Measurements from ENCODE around the gene ARID5B.

Gene ARID5B

GRCh38 chr10:62068464-62068863 is 167.0 kb downstream of the ARID5B start:
- in situ Hi-C loops (cut with HindIII; ENCODE audit: low sequenced_read_pairs): no loop called here

GRCh38 chr10:62069452-62070178 is 168.1 kb downstream of the ARID5B start:
- in situ Hi-C loops (cut with HindIII; ENCODE audit: low sequenced_read_pairs): no loop called here

GRCh38 chr10:62071846-62072281 is 170.4 kb downstream of the ARID5B start:
- in situ Hi-C loops (cut with HindIII; ENCODE audit: low sequenced_read_pairs): no loop called here

GRCh38 chr10:62072901-62073300 is 171.4 kb downstream of the ARID5B start:
- in situ Hi-C loops (cut with HindIII; ENCODE audit: low sequenced_read_pairs): no loop called here

- in situ Hi-C loops (cut with HindIII; ENCODE audit: low sequenced_read_pairs): no loop called here
Measured at GRCh38 chr10:62073429-62073828, 171.9 kb downstream of the ARID5B start.

- in situ Hi-C loops (cut with HindIII; ENCODE audit: low sequenced_read_pairs): no loop called here
Measured at GRCh38 chr10:62075414-62075813, 173.9 kb downstream of the ARID5B start.

GRCh38 chr10:62075912-62076311 is 174.4 kb downstream of the ARID5B start:
- in situ Hi-C loops (cut with HindIII; ENCODE audit: low sequenced_read_pairs): no loop called here

- in situ Hi-C loops (cut with HindIII; ENCODE audit: low sequenced_read_pairs): no loop called here
Measured at GRCh38 chr10:62076891-62077290, 175.4 kb downstream of the ARID5B start.

- in situ Hi-C loops (cut with HindIII; ENCODE audit: low sequenced_read_pairs): no loop called here
Measured at GRCh38 chr10:62077330-62078015, 176.0 kb downstream of the ARID5B start.

- in situ Hi-C loops (cut with HindIII; ENCODE audit: low sequenced_read_pairs): no loop called here
Measured at GRCh38 chr10:62079885-62080559, 178.5 kb downstream of the ARID5B start.

- in situ Hi-C loops (cut with HindIII; ENCODE audit: low sequenced_read_pairs): no loop called here
Measured at GRCh38 chr10:62080905-62081304, 179.4 kb downstream of the ARID5B start.

GRCh38 chr10:62081341-62082270 is 180.1 kb downstream of the ARID5B start:
- in situ Hi-C loops (cut with HindIII; ENCODE audit: low sequenced_read_pairs): no loop called here

- in situ Hi-C loops (cut with HindIII; ENCODE audit: low sequenced_read_pairs): no loop called here
Measured at GRCh38 chr10:62082271-62082656, 180.8 kb downstream of the ARID5B start.

GRCh38 chr10:62082729-62083411 is 181.4 kb downstream of the ARID5B start:
- in situ Hi-C loops (cut with HindIII; ENCODE audit: low sequenced_read_pairs): no loop called here

GRCh38 chr10:62083412-62084267 is 182.1 kb downstream of the ARID5B start:
- in situ Hi-C loops (cut with HindIII; ENCODE audit: low sequenced_read_pairs): no loop called here

GRCh38 chr10:62084451-62084850 is 183.0 kb downstream of the ARID5B start:
- in situ Hi-C loops (cut with HindIII; ENCODE audit: low sequenced_read_pairs): no loop called here

GRCh38 chr10:62085404-62085803 is 183.9 kb downstream of the ARID5B start:
- in situ Hi-C loops (cut with HindIII; ENCODE audit: low sequenced_read_pairs): no loop called here

- in situ Hi-C loops (cut with HindIII; ENCODE audit: low sequenced_read_pairs): no loop called here
Measured at GRCh38 chr10:62085821-62086220, 184.3 kb downstream of the ARID5B start.

- in situ Hi-C loops (cut with HindIII; ENCODE audit: low sequenced_read_pairs): no loop called here
Measured at GRCh38 chr10:62087329-62087728, 185.8 kb downstream of the ARID5B start.
